CD4-positive, alpha-beta T cell treated with Interleukin-6 for 4 hours (primary cell): ENCODE results near the gene LIX1.

Experiments
- DNase-seq: peaks from one replicate; pipeline ENCODE4 v3.0.0-alpha.2; 2020; ENCODE audit warnings: mixed read lengths

Gene LIX1

GRCh38 chr5:97071993-97072392 lies 70.4 kb downstream of the LIX1 start:
- no peak for DNase-seq

DNA sequence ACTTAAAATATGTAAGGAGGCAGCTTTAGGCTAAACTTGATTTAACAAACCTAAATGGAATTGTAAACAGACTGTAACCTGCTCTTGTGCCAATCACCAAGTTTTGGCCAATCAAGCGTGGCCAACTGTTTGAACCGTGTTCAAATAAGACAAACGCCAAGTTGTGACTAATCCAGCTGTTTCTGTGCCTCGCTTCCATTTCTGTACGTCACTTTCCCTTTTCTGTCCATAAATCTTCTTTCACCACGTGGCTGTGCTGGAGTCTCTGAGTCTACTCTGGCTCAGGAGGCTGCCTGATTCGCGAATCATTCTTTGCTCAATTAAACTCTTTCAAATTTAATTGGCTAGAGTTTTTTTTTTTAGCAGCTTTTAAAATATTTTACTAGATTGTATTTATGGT lies 71.3 kb downstream of the LIX1 start:
- no peak for DNase-seq

DNA sequence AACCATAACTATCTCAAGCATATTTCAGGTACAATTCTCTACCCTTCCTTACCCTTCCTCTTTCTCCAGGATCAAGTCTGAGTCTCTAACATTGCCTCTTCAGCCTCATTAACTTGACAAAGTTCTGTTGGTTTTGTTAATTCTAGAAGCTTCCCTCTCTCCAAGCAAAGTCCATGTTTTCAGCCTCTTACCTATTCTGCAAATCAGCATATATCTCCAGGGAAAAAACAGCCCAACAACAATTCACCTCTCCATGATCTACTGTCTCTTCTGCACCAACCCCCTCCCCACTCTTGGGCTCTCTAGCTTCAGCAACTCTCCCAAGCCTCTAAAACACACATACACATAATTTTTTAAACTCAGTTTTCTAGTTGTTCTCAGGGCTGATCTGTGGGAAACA lies 72.2 kb downstream of the LIX1 start:
- DNase-seq = no peak

DNA sequence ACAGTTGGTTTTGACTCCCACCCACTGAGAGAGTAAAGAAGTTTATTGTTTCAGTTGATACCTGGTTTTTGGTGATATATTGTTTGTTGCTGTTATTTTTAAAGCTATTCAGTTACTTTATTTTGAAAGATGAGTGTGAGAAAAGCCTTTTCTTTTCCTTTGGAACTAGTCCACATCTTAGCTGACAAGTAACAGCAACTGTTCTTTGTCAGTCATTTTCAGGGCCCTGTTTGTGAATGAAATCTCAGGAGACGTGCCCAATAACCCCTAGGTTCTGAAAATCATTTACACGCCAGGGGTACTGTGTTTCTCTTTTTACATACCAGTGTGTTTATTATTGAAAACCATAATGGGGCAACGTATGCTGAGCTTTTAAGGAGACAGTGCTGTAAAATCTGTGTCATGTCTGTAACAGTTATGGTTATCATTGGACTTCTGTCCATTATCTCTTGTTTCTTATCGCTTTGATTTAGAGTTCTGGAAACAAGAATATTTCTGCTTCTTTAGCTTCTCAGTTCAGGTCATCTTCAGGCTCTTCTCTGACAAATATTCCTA lies 75.0 kb downstream of the LIX1 start:
- DNase-seq = no peak

DNA sequence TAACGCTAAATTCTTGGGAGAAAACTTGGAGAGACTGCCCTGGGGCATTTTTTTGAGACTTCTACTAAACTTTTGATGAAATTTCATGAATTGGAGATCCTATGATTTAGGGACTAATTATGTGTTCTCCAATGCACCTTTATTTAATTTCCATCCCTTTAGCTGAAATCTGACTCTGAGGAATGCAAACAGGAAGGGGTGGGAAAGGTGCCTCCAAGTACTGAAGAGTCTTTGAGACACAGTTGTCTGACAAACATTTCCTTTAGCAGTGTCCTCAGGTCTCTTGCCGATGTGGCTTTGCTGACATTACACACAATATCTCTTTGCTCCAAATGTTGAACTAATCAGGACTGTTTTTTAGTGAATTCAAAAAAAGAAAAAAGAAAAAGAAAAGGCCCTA lies 76.9 kb downstream of the LIX1 start:
- DNase-seq = no peak

GRCh38 chr5:97063251-97063650 lies 79.2 kb downstream of the LIX1 start:
- DNase-seq = no peak

GRCh38 chr5:97062046-97062445 lies 80.4 kb downstream of the LIX1 start:
- no peak for DNase-seq

DNA sequence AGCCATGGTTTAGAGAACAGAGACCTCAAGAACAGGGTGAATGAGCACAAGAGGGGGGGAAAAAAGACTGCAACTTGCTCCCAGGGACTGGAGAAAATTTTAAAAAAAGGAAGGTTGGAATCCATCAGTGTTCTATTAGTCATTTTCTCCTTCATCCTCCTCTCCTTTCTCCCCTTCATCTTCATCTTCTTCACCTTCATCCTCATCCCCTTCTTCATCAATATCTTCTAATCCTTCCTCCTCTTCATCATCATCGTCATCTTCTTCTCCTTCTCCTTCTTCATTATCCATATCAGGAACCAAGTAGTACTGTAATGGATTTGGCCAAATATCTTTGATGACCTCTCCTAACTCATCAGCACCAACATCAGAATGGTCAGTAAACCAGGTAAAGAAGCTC lies 86.1 kb downstream of the LIX1 start:
- no peak for DNase-seq

GRCh38 chr5:97049175-97049574 lies 93.2 kb downstream of the LIX1 start:
- DNase-seq = no peak

GRCh38 chr5:97047076-97047475 lies 95.3 kb downstream of the LIX1 start:
- DNase-seq = no peak

DNA sequence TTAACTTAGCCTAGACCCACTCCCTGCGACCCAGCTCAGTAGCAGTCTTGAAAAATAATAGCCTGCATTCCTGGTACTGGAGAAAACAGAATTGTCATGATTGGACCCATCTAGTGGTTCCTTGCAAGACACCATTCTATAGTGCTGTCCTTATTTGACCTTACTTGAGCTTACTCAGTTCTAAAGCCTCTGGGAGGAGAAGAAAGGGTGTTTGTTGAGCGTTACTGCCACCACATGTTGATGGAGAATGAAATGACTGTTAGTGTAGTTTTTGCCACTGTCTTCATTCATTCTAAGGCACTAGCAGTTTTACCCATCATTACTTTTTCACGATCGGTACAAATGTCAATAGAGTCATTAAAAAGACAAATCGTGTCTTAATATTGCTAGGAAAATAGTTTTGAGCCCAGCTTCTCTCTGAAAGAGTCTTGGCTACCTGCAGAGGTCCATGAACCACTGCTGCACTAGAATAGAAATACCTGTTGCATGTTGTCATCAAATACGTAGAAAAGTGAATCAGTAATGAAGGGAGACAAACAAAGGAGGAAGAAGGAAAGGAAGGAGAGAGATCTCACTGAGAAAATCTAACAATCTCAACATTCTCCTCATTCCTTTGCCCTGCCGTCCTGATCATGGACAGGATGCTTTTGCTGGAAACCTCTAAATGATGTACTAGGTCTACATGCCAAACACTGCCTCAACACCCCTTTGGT lies 96.0 kb downstream of the LIX1 start:
- DNase-seq = no peak

DNA sequence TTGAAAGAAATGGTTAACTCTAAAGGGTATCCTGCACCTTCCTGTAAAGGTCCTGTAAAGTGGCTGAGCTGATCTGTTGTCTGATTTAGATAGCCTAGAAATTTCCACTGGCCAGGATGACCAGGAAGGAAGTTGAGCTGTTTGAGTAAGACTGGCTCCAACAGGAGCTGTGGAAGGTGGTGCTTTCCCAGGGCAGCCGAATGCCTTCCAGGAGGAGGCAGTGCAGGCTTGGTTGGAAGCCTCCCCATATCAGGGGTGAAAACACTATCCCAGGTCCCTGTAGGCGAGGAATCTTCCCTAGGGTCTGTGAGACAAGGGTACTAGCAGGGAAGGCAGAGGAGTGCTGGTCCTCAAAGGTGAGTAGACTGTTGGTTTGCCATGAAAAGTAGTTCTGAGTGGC lies 98.4 kb downstream of the LIX1 start:
- no peak for DNase-seq

GRCh38 chr5:97043511-97043910 lies 98.9 kb downstream of the LIX1 start:
- DNase-seq = no peak

- no peak for DNase-seq
These were observed 99.4 kb downstream of the LIX1 start for GRCh38 chr5:97042996-97043395.
